IPS-11a (cell line): ENCODE data around the gene MDFI.
A peak's percentile ranks its signal among the peaks of the same experiment; 100 is the strongest.
"Not testable (repeated sequence)": the region's sequence is repeated elsewhere in the genome, so short reads cannot be mapped to it uniquely, and the experiment has no call there.

ENCODE experiments used
- H3K4me3 ChIP-seq: one replicate; pipeline ENCODE4 v1.5.1; 2013; ENCODE audit warnings: low read depth, low read length, control low read depth

MDFI gene

GRCh38 chr6:41602422-41602743 lies 35.9 kb upstream of the MDFI start:
- no peak overlapping the region for H3K4me3 ChIP-seq

- H3K4me3 ChIP-seq: peak overlapping the region; percentile 13
Measured at GRCh38 chr6:41602864-41603608, 35.2 kb upstream of the MDFI start.

GRCh38 chr6:41604006-41604405 lies 34.3 kb upstream of the MDFI start:
- no peak overlapping the region for H3K4me3 ChIP-seq

GRCh38 chr6:41605649-41606048 lies 32.6 kb upstream of the MDFI start:
- no peak overlapping the region for H3K4me3 ChIP-seq

GRCh38 chr6:41607036-41607435 lies 31.2 kb upstream of the MDFI start:
- no peak overlapping the region for H3K4me3 ChIP-seq

- H3K4me3 ChIP-seq: no peak overlapping the region
Measured at GRCh38 chr6:41607736-41608135, 30.5 kb upstream of the MDFI start.

DNA sequence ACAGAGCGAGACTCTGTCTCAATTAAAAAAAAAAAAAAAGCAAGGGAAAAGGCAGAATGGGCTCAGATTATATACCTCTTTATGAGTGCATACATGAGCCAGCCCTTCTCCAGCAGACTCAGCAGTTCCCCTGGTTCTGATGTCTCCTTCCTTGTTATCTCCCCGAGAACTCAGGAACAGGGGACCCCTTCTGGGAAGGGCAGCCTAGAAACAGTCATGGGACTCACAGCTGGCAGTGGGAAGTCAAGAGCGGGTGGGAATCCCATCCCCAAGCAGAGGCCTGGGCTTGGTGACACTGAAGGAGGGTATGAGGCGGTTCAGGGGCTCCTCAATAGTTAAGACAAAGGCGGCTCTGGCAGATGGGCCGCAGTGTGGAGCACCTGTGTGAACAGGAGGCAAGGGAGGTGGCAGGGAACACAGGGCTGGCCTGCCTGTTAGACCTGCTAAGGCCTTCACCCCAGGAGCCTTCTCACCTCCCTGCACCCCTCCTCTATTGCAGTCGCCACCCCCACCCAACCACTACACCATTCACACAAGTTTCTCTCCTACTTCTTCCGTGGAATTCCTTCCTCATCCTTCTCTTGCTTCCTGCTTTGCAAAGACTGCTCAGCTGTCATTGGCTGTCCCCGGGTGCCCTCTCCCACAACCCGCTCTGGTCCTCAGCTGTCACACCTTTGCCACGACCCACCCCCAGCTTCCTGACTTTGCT lies 29.7 kb upstream of the MDFI start:
- no peak overlapping the region for H3K4me3 ChIP-seq

- H3K4me3 ChIP-seq: no peak overlapping the region
Measured at GRCh38 chr6:41614715-41615114, 23.6 kb upstream of the MDFI start.

GRCh38 chr6:41615311-41615710 lies 23.0 kb upstream of the MDFI start:
- H3K4me3 ChIP-seq: no peak overlapping the region

- H3K4me3 ChIP-seq: no peak overlapping the region
Measured at GRCh38 chr6:41618598-41618997, 19.7 kb upstream of the MDFI start.

- H3K4me3 ChIP-seq: not testable (repeated sequence)
Measured at GRCh38 chr6:41619193-41619592, 19.1 kb upstream of the MDFI start.

- H3K4me3 ChIP-seq: no peak overlapping the region
Measured at GRCh38 chr6:41621367-41621766, 16.9 kb upstream of the MDFI start.

- no peak overlapping the region for H3K4me3 ChIP-seq
Measured at GRCh38 chr6:41621802-41622201, 16.5 kb upstream of the MDFI start.

- H3K4me3 ChIP-seq: no peak overlapping the region
Measured at GRCh38 chr6:41622206-41622988, 15.9 kb upstream of the MDFI start.

- H3K4me3 ChIP-seq: no peak overlapping the region
Measured at GRCh38 chr6:41623330-41623729, 14.9 kb upstream of the MDFI start.

DNA sequence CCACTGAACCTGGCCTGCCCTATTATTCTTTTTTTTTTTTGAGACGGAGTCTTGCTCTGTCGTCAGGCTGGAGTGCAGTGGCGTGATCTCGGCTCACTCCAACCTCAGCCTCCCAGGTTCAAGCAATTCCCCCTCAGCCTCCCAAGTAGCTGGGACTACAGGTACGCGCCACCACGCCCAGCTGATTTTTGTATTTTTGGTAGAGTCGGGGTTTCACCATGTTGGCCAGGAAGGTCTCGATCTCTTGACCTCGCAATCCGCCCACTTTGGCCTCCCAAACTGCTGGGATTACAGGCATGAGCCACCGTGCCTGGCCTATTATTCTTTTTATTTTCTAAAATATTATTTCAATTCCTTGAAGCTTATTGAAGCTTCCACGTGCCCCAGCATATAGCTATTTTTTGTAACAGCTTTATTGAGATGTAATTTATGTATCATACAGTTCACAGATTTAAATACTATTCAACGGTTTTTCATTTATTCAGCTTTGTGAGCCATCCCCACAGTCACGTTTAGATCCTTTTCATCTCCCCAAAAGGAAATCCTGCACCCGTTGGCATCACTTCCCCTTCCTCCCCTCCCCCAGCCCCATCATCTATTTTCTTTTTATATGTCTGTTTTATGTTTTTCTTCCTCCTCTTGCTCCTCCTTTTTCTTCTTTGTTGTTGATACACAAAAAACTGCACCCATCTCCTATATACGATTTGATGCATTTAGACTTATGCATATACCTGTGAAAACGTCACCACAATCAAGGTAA lies 13.5 kb upstream of the MDFI start:
- H3K4me3 ChIP-seq: no peak overlapping the region

GRCh38 chr6:41625442-41625841 lies 12.8 kb upstream of the MDFI start:
- H3K4me3 ChIP-seq: no peak overlapping the region

- H3K4me3 ChIP-seq: no peak overlapping the region
Measured at GRCh38 chr6:41626022-41626421, 12.2 kb upstream of the MDFI start.

- no peak overlapping the region for H3K4me3 ChIP-seq
Measured at GRCh38 chr6:41626917-41627316, 11.4 kb upstream of the MDFI start.

GRCh38 chr6:41629128-41629527 lies 9.1 kb upstream of the MDFI start:
- H3K4me3 ChIP-seq: no peak overlapping the region

- no peak overlapping the region for H3K4me3 ChIP-seq
Measured at GRCh38 chr6:41630069-41630468, 8.2 kb upstream of the MDFI start.
